Psoas muscle (tissue), 8 donors: ENCODE measurements around the gene ARNT2. TPM values are rescaled to one million over a fixed set of nuclear protein-coding genes. Genes with fewer than 3 reads are reported as not detected.

Experiments
- ATAC-seq, 4 donors: fragments of 200-7000 bp; cut with Tn5 transposase; one replicate each; pipeline ENCODE4 v1.9.1; 2020; ENCODE audit warnings: moderate library complexity in 3 of 4, mild to moderate bottlenecking in 2 of 4
- DNase-seq, 2 donors: peaks; one replicate each; pipeline ENCODE4 v3.0.0-alpha.2; 2020
- H3K27ac ChIP-seq: fragments of 200-600 bp; one replicate; pipeline ENCODE4 v1.8.0; 2022
- H3K27me3 ChIP-seq, 3 donors: fragments of 200-600 bp in 1 of 3; one replicate each; pipeline versions ENCODE4 v1.6.1 to v1.8.0; 2013 to 2022; ENCODE audit warnings: low read length in 2 of 3, mild to moderate bottlenecking in 2 of 3, moderate library complexity in 1 of 3; ENCODE audit not compliant: insufficient read depth in 3 of 3
- H3K36me3 ChIP-seq, 2 donors: fragments of 200-600 bp in 1 of 2; one replicate each; pipeline versions ENCODE4 v1.6.1 to v1.8.0; 2013 to 2022; ENCODE audit warnings: low read depth in 1 of 2, mild to moderate bottlenecking in 1 of 2, moderate library complexity in 1 of 2; ENCODE audit not compliant: insufficient read depth in 1 of 2
- H3K4me1 ChIP-seq: fragments of 200-600 bp; one replicate; pipeline ENCODE4 v1.8.0; 2022
- H3K4me3 ChIP-seq: fragments of 200-600 bp; one replicate; pipeline ENCODE4 v1.8.0; 2022; ENCODE audit warnings: mild to moderate bottlenecking
- H3K9me3 ChIP-seq: fragments of 200-600 bp; one replicate; pipeline ENCODE4 v1.8.0; 2022
- WGBS, 3 donors: extraction: QIAGEN DNeasy Blood & Tissue Kit; methylation state at CpG; one replicate each; pipeline versions ENCODE4 v1.1.6 to v1.1.7; 2013; 5-methylcytosine and 5-hydroxymethylcytosine counted together
- intact Hi-C, 2 donors: fragments of 100-400 bp; cut with DNase I; formaldehyde crosslinking; loops; one replicate each; pipeline versions ENCODE4 v1.11.0 to v1.14.2; 2022
- polyA plus RNA-seq, 3 donors: library from polyadenylated mRNA; stranded (reverse); fragments of 200-250 nt; gene quantifications; one replicate each; pipeline ENCODE4 v1.2.3, GENCODE V29; 2013
- total RNA-seq, 4 donors: library from RNA; stranded (reverse); fragmentation: NEBNext Ultra II Directional in 2 of 4; extraction: Animal tissue kit (Norgen Biotek cat#: 25700) in 2 of 4; gene quantifications; one replicate each; pipeline versions ENCODE4 v1.2.1 to v1.2.4, GENCODE V29; 2021 to 2023
- TF ChIP-seq, protein P1 (sequence below): fragments of 200-600 bp; IDR thresholded peaks from one replicate; pipeline ENCODE4 v1.8.0; 2022; ENCODE audit warnings: antibody characterized with exemption
- donor health status: healthy with polysubstance abuse.
- donor health status: DM: no; HTN: no; CAD: no; lungs with moderate emphysema.
- donor health status: Bipolar disorder and iron deficiency.
- donor health status: healthy.
- donor health status: DM: yes; HTN: yes; CAD: no.
- donor health status: DM: no; HTN: no; CAD: no.
- donor health status: DM: no; HTN: no; CAD: no.
- donor health status: DM: yes; HTN: yes; CAD: no.

Gene ARNT2
- total and polyA plus RNA-seq, 7 donors = 0.09 to 12.2 (median 4.4) TPM

DNA sequence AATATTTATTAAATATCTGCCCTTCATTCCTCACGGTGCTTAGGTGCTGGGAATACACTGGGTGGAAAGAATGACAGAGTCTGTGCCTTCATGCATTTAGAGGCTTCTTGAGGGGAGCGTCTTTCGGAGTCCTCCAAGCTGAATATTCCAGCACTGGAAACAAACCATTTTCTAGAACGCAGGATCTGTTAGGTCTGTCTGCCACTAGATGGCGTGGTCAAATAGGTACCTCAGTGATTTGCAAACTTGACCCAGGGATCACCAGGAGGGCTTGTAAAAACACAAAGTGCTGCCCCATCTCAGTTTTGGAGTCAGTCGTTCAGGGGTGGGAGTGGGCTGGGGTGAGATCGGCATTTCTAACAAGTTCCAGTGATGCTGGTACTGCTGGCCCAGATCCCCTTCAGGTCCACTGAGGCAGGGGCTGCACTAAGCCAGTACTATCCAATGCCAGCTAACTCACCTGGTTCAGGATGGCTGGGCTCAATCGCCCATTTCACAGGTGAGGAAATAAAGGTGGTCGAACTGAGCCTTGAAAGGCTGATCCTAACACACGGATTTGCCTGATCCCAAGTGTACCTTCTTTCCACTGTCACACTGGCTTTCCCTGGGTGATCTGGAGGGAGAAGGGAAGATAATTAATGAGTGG lies 14.8 kb downstream of the ARNT2 start:
- TF ChIP-seq, protein P1, sequence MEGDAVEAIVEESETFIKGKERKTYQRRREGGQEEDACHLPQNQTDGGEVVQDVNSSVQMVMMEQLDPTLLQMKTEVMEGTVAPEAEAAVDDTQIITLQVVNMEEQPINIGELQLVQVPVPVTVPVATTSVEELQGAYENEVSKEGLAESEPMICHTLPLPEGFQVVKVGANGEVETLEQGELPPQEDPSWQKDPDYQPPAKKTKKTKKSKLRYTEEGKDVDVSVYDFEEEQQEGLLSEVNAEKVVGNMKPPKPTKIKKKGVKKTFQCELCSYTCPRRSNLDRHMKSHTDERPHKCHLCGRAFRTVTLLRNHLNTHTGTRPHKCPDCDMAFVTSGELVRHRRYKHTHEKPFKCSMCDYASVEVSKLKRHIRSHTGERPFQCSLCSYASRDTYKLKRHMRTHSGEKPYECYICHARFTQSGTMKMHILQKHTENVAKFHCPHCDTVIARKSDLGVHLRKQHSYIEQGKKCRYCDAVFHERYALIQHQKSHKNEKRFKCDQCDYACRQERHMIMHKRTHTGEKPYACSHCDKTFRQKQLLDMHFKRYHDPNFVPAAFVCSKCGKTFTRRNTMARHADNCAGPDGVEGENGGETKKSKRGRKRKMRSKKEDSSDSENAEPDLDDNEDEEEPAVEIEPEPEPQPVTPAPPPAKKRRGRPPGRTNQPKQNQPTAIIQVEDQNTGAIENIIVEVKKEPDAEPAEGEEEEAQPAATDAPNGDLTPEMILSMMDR = peak; percentile 34
- Histone ChIP-seq H3K4me3 (no peak overlapping the region), H3K36me3 (no peaks in the 10 kb centered on the region), H3K9me3 (no peaks in the 10 kb centered on the region), H3K4me1 (no peaks in the 10 kb centered on the region), H3K27ac (no peak overlapping the region), H3K27me3 (no peaks in the 10 kb centered on the region)
- ATAC-seq = no peak
- no peak for DNase-seq
- intact Hi-C loops = no loop called here
- WGBS, 3 donors = 63 to 69% (median 64%) methylated on average over 10 of the region's 10 CpGs

DNA sequence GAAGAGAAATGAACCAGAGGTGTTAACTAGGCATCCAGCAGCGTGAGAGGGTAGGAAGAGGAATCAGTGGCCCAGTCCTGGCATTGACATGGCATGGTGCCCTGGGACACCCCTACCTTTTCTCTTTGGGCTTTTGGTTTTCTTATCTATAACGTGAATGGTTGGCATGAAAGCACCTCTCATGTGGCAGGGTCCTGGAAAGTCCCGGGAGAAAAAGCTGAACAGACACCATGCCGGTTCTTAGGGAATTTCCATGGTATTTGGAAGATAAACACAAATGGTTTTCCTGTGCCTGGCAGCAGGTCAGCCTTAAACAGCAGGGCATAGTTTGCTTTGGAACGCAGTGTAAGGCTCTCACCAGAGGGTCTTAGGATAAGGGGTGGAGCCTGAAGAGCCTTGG lies 15.4 kb downstream of the ARNT2 start:
- no peak for DNase-seq
- WGBS, 3 donors = 34 to 51% (median 48%) methylated on average over 5 of the region's 5 CpGs
- Histone ChIP-seq H3K9me3 (no peaks in the 10 kb centered on the region), H3K36me3 (no peaks in the 10 kb centered on the region), H3K27ac (no peak overlapping the region), H3K4me3 (no peak overlapping the region), H3K4me1 (no peaks in the 10 kb centered on the region), H3K27me3 (no peaks in the 10 kb centered on the region)
- intact Hi-C loops = no loop called here
- TF ChIP-seq, protein P1 = no peak
- no peak for ATAC-seq

DNA sequence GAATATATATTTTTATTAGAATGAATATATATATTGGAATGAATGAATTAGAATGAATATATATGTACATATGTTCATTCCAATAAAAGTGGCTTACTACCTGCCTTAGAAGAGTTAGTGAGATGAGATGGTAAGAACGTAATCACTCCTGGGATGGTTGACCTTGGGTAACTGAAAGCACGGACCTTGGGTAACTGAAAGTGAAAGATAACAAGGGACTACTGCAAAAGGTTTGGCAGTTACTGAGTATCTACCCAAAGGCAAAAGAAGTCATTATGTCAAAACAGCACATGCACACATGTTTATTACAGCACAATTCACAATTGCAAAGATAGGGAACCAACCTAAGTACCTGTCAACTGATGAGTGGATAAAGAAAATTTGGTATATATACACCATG lies 16.5 kb downstream of the ARNT2 start:
- TF ChIP-seq, protein P1 = no peak
- no peaks in the 10 kb centered on the region for H3K9me3 ChIP-seq
- no peaks in the 10 kb centered on the region for H3K4me1 ChIP-seq
- intact Hi-C loops = no loop called here
- H3K36me3 ChIP-seq = no peaks in the 10 kb centered on the region
- DNase-seq (no peak), ATAC-seq (no peak)
- no peak overlapping the region for H3K27ac ChIP-seq
- no peak overlapping the region for H3K4me3 ChIP-seq
- H3K27me3 ChIP-seq = no peaks in the 10 kb centered on the region
- 38 to 66% (median 43%) methylated on average over 2 of the region's 2 CpGs for WGBS, 3 donors

DNA sequence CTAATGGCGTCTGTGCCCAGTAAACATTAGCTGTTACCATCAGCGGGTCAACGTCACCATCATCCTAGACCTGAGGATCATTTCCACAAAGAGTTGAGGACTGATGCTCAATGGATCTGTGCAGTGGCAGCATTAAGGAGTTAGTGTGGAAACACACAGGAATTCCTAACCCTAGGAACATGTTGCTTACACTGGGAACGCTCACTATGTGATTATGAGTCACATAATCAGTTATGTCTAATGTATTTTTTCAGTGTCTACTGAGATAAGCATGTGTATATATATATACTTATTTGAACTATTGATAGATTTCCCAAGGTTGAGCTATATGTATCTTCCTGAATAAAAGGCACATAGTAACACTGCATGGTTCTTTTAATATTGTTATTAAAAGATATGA lies 19.0 kb downstream of the ARNT2 start:
- Histone ChIP-seq H3K9me3 (no peaks in the 10 kb centered on the region), H3K27ac (no peak overlapping the region), H3K4me1 (no peaks in the 10 kb centered on the region), H3K36me3 (no peaks in the 10 kb centered on the region), H3K4me3 (no peak overlapping the region), H3K27me3 (no peaks in the 10 kb centered on the region)
- TF ChIP-seq, protein P1 = no peak
- DNase-seq (no peak), ATAC-seq (no peak)
- 91 to 93% (median 92%) methylated on average over 4 of the region's 4 CpGs for WGBS, 3 donors
- intact Hi-C loops = no loop called here

DNA sequence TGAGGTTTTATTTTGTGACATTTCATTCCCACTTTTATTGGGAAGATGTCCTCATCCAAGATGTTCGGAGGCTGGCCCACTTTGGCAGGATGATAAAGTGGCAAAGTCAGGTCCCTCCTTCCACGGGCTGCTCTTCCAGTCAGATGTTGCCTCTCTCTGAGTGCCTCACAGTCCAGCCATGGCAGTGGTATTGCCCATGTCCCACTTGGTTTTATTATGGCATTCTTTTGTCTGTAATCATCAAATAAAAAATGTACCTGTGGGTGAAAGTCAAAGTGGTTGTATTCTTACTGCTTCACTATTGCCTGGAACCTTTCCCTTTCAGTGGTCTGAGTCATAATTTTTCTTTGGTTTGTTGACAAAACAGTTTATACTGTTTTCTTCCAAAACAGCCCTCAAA lies 20.2 kb downstream of the ARNT2 start:
- Histone ChIP-seq H3K36me3 (no peaks in the 10 kb centered on the region), H3K4me3 (no peak overlapping the region), H3K27ac (no peak overlapping the region), H3K4me1 (no peaks in the 10 kb centered on the region), H3K27me3 (no peaks in the 10 kb centered on the region), H3K9me3 (no peaks in the 10 kb centered on the region)
- TF ChIP-seq, protein P1 = no peak
- ATAC-seq = no peak
- WGBS, 3 donors = 71 to 84% (median 72%) methylated on average over 2 of the region's 2 CpGs
- intact Hi-C loops = no loop called here
- DNase-seq = no peak
